Peyer's patch (tissue), 4 donors: Measurements from ENCODE around the gene PTAFR.

ENCODE experiments used
- POLR2A ChIP-seq, 2 donors: fragments of 450-650 bp; IDR thresholded peaks; one replicate each; pipeline ENCODE4 v1.5.1; 2017; ENCODE audit warnings: antibody characterized with exemption in 2 of 2, mild to moderate bottlenecking in 2 of 2, moderate library complexity in 2 of 2
- TF ChIP-seq, protein P1 (sequence below), 6 experiments: fragments of 450-650 bp in 4 of 6; fragments of 200-600 bp in 2 of 6; sonication (generic) in 1 of 6; IDR thresholded peaks; one replicate each; pipeline ENCODE4 v1.5.1; 2017 to 2019; ENCODE audit warnings: antibody characterized with exemption in 6 of 6, mild to moderate bottlenecking in 3 of 6, moderate library complexity in 1 of 6

DNA sequence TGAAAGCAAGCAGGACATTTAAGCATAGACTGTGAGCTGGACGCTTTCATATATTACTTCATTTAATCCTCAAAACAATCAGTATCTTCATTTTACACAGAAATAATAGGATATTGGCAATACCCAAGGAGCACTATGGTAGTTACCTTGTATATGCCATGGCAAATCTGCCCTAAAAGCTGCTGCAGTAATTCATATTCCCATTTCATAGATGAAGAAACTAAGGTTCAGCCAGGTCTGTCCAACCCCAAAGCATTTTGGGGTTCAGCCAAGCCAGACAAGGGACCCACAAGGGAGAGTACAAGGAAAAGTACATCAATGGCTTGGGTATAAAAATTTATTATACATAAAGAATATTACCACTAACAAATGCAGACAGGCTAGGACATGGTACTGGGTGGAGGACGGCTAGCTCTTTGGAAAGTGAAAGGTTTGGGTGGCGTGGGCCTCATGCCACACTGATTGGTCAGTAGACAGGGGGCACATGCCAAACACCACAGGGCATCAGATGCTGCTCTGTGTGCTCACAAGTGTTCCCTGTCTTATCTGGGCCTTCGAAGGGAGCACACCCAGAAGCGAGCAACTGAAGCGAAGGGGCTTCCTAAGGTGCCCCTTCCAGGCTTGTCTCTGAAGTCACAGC lies 23.9 kb upstream of the PTAFR start:
- TF ChIP-seq, protein P1, sequence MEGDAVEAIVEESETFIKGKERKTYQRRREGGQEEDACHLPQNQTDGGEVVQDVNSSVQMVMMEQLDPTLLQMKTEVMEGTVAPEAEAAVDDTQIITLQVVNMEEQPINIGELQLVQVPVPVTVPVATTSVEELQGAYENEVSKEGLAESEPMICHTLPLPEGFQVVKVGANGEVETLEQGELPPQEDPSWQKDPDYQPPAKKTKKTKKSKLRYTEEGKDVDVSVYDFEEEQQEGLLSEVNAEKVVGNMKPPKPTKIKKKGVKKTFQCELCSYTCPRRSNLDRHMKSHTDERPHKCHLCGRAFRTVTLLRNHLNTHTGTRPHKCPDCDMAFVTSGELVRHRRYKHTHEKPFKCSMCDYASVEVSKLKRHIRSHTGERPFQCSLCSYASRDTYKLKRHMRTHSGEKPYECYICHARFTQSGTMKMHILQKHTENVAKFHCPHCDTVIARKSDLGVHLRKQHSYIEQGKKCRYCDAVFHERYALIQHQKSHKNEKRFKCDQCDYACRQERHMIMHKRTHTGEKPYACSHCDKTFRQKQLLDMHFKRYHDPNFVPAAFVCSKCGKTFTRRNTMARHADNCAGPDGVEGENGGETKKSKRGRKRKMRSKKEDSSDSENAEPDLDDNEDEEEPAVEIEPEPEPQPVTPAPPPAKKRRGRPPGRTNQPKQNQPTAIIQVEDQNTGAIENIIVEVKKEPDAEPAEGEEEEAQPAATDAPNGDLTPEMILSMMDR (IDR thresholded peaks at IDR 0.05) = no peak
- no peak for TF ChIP-seq POLR2A (IDR thresholded peaks at IDR 0.05)
